ENCODE data around the gene TRAM2. TPM values are rescaled to one million over a fixed set of nuclear protein-coding genes. Genes with fewer than 3 reads are reported as not detected.

The TRAM2 gene
- total and polyA plus RNA-seq, 2 of the 13 experiments (the other 11 are each of a cell fraction or from before 2014, with no cell fraction given): 49.1 to 72.5 TPM

- TF ChIP-seq JUND (CRISPR knock-in tag; IDR thresholded peaks at IDR 0.05) (no peak), RFXANK (CRISPR knock-in tag; IDR thresholded peaks at IDR 0.05) (0 out of 2 replicates have a peak, but pooled peaks have one; percentile 14), ISL2 (CRISPR knock-in tag; IDR thresholded peaks at IDR 0.05) (no peak), REXO4 (CRISPR knock-in tag; IDR thresholded peaks at IDR 0.05; ENCODE audit: borderline replicate concordance) (no peak), ZNF264 (CRISPR knock-in tag; IDR thresholded peaks at IDR 0.05) (no peak), NFIC (IDR thresholded peaks at IDR 0.05; ENCODE audit: low read length) (0 out of 2 replicates have a peak, but pooled peaks have one; percentile 24), KDM4B (CRISPR knock-in tag; IDR thresholded peaks at IDR 0.05) (no peak), KLF9 (CRISPR knock-in tag; IDR thresholded peaks at IDR 0.05; ENCODE audit: low read depth) (no peak), ZNF549 (CRISPR knock-in tag; IDR thresholded peaks at IDR 0.05) (no peak), ZSCAN31 (CRISPR knock-in tag; IDR thresholded peaks at IDR 0.05; ENCODE audit: low read depth) (no peak), ZUFSP (CRISPR knock-in tag; IDR thresholded peaks at IDR 0.05; ENCODE audit: borderline replicate concordance) (no peak), ZBTB26 (CRISPR knock-in tag; IDR thresholded peaks at IDR 0.05; ENCODE audit: borderline replicate concordance) (no peak), HNF4A (CRISPR knock-in tag; IDR thresholded peaks at IDR 0.05) (no peak), ZBTB43 (CRISPR knock-in tag; conservative IDR thresholded peaks at IDR 0.05) (no peak), ZNF17 (CRISPR knock-in tag; IDR thresholded peaks at IDR 0.05) (0 out of 2 replicates have a peak, but pooled peaks have one; percentile 68)
Measured at GRCh38 chr6:52577778-52578463, 1.1 kb upstream of the TRAM2 start (continued).

All from HepG2 (cell line).